HL-60 (cell line): ENCODE results near the gene XPNPEP1.

Experiments used
- DNase-seq, 2 experiments: peaks; one replicate each; pipeline ENCODE4 v3.0.0-alpha.2; 2010 to 2020; ENCODE audit warnings: low read depth in 1 of 2, low spot score in 1 of 2
- H3K27ac ChIP-seq: fragments of 250-450 bp; sonication (Bioruptor Pico); replicated peaks from 2 replicates; pipeline ENCODE4 v1.5.1; 2020; ENCODE audit warnings: mild to moderate bottlenecking, moderate library complexity
- H3K27me3 ChIP-seq: fragments of 250-450 bp; sonication (Bioruptor Pico); 2 replicates; pipeline ENCODE4 v1.5.1; 2021; ENCODE audit warnings: mild to moderate bottlenecking, moderate library complexity; ENCODE audit not compliant: insufficient read depth, poor library complexity, severe bottlenecking
- H3K4me3 ChIP-seq: replicated peaks from 2 replicates; pipeline ENCODE4 v1.5.1; 2011; ENCODE audit warnings: mild to moderate bottlenecking, control low read depth, low read length; ENCODE audit not compliant: insufficient read depth
- CTCF ChIP-seq: IDR thresholded peaks from one replicate; pipeline ENCODE4 v1.5.1; 2011; ENCODE audit warnings: low read length, control low read depth, inconsistent platforms; ENCODE audit not compliant: insufficient read depth
- GABPA ChIP-seq: IDR thresholded peaks from 2 replicates; pipeline ENCODE4 v1.6.1; 2012; ENCODE audit warnings: low read depth
- POLR2AphosphoS5 ChIP-seq: IDR thresholded peaks from 2 replicates; pipeline ENCODE4 v1.6.1; 2012; ENCODE audit warnings: low read depth
- SPI1 ChIP-seq: IDR thresholded peaks from 2 replicates; pipeline ENCODE4 v1.6.1; 2012; ENCODE audit warnings: low read depth, mild to moderate bottlenecking, borderline replicate concordance
- TF ChIP-seq, protein P1 (sequence below): IDR thresholded peaks from 2 replicates; pipeline ENCODE4 v1.6.1; 2012; ENCODE audit warnings: low read depth; ENCODE audit not compliant: insufficient replicate concordance

XPNPEP1 gene

GRCh38 chr10:109895095-109895818, 28.1 kb downstream of the XPNPEP1 start:
- DNase-seq = no peak
- H3K27ac ChIP-seq = peak overlapping the region; percentile 52; the same call in 1 of the 2 replicates
- H3K4me3 ChIP-seq = no peak overlapping the region
- TF ChIP-seq, protein P1, sequence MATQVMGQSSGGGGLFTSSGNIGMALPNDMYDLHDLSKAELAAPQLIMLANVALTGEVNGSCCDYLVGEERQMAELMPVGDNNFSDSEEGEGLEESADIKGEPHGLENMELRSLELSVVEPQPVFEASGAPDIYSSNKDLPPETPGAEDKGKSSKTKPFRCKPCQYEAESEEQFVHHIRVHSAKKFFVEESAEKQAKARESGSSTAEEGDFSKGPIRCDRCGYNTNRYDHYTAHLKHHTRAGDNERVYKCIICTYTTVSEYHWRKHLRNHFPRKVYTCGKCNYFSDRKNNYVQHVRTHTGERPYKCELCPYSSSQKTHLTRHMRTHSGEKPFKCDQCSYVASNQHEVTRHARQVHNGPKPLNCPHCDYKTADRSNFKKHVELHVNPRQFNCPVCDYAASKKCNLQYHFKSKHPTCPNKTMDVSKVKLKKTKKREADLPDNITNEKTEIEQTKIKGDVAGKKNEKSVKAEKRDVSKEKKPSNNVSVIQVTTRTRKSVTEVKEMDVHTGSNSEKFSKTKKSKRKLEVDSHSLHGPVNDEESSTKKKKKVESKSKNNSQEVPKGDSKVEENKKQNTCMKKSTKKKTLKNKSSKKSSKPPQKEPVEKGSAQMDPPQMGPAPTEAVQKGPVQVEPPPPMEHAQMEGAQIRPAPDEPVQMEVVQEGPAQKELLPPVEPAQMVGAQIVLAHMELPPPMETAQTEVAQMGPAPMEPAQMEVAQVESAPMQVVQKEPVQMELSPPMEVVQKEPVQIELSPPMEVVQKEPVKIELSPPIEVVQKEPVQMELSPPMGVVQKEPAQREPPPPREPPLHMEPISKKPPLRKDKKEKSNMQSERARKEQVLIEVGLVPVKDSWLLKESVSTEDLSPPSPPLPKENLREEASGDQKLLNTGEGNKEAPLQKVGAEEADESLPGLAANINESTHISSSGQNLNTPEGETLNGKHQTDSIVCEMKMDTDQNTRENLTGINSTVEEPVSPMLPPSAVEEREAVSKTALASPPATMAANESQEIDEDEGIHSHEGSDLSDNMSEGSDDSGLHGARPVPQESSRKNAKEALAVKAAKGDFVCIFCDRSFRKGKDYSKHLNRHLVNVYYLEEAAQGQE = no peak
- no peak for TF ChIP-seq CTCF
- no peak for TF ChIP-seq GABPA
- no peak for TF ChIP-seq POLR2AphosphoS5
- no peak for TF ChIP-seq SPI1
- H3K27me3 ChIP-seq = no peaks in the 10 kb centered on the region

DNA sequence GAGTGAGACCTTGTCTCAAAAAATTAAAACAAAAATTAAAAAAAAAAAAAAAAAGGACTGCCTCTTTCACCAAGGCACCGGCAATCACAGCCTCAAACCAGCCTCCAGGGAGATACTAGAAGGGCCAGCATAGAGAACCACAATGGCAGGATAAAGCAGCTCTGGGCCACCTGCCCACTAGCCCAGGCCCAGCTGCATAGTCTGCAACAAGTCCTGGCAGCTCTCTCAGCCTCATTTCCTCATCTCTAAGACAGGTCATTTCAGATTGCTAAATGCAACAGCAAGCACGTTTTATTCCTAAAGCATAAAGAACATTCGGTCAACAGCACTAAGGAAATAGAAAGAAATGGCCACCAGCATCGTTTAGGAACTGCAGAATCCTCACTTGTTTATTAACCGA, 28.8 kb downstream of the XPNPEP1 start:
- Histone ChIP-seq H3K4me3 (no peak overlapping the region), H3K27me3 (no peaks in the 10 kb centered on the region), H3K27ac (peak overlapping the region; percentile 52)
- TF ChIP-seq SPI1 (no peak; the same call in 1 of the 2 replicates), POLR2AphosphoS5 (no peak), GABPA (no peak), CTCF (no peak)
- TF ChIP-seq, protein P1 = no peak
- DNase-seq = peak in 1 of 2 experiments; percentile 67

GRCh38 chr10:109893386-109893785, 29.9 kb downstream of the XPNPEP1 start:
- TF ChIP-seq POLR2AphosphoS5 (no peak), SPI1 (no peak), GABPA (no peak), CTCF (no peak)
- TF ChIP-seq, protein P1 = no peak
- H3K4me3 ChIP-seq = no peak overlapping the region
- H3K27me3 ChIP-seq = no peaks in the 10 kb centered on the region
- peak overlapping the region; percentile 52 for H3K27ac ChIP-seq
- no peak for DNase-seq
